Limb (tissue), 2 donors: Measurements from ENCODE around the gene CTSE.

Experiments
- DNase-seq, 2 donors: peaks; one replicate each; pipeline ENCODE4 v3.0.0-alpha.2; 2016; ENCODE audit errors: extremely low spot score in 2 of 2

Gene CTSE

DNA sequence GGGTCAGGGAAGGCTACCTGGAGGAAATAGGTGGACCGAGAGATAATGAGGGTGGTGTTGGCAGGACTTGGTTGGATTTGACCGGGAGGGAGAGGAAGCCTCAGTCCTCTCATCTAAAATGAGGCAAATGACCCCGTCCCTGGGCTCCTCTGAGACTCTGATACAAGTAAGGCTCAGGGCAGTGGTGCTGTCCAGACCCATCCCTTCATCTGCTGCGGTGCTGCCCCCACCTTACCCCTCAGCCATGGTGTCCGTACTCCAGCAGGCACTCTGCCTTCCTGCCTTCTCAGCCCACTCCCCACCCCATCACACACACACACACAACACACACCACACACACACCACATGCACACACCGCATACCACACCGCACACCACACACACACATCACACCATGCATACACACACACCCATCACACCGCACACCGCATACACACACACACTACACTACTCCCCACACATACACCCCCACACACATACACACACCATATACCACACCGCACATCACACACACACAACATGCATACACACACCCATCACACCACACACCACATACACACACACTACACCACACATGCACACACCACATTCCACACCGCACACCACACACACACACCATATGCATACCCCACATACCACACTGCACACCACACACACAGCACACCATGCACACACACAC, 51.1 kb downstream of the CTSE start:
- DNase-seq, result no peak

DNA sequence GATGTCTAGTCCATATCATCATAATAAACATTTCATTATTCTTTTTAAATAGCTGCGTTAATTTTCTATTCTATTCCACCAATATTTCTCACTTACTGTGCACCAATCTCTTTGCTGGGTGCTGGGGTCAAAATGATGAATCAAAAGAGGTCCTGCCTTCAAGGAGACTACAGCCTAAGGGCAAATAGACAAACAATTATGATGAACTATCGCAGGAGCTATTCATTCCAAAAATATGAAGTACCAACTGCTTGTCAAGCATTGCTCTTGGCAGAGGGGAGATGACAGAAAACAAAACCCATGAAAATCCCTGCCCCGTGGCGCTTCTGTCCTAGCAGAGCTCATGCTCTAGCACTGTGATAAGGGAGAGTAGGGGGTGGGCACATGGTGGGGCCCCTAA, 51.6 kb downstream of the CTSE start:
- DNase-seq, result no peak

DNA sequence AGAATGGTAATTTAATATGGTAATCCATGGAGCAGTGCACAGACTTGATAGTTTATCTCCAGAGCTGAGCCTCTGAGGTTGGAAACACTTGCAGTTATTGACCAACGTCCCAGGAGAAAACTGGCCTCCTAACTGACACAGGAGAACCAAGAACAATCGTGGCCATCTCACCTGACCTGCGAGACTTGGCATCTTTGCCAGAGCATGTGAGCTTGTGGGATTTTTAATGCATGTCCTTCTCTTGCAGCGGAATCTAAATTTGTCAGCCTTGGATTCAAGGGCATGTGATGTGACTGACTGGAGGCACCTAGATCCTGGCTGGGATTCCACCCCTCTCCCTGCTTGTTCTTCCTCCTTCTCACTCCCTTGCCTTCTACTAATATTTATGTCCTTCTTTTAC, 52.6 kb downstream of the CTSE start:
- no peak for DNase-seq

DNA sequence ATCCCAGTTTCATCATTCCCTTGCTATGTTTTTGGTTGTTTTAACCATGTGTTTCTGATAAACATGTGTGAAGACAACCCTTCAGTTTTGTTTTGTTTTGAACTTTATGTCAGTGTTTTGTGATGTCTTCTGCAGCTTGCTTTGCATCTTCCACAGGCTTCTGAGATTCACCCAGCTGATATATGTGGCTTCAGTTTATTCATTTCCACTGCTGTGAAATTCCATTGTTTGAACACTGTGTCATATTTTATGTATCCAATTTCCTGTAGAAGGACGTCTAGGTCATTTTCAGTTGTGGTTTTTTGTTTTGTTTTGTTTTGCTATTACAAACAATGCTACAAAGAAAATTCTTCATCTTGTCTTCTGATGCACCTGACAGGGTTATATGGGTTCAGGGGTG, 53.2 kb downstream of the CTSE start:
- DNase-seq, result no peak

DNA sequence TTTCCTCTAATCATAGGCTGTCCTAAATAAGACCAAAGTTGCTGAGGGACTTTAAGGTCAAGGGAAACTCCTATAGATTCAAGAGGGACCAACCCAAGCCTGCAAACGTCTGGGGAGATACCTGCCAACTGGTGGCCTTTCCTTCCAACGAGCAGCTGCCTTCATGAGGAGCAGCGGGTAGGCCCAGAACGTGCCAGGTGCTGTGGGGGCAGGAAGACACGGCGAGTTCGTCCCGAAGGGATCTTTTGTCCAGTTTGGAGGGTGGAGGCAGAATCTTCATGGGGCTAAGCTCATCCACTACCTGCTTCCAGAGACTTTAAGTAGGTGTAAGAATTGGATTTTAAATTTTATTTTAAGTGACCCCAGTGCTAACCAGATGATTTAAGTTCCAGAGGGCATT, 54.5 kb downstream of the CTSE start:
- no peak for DNase-seq

DNA sequence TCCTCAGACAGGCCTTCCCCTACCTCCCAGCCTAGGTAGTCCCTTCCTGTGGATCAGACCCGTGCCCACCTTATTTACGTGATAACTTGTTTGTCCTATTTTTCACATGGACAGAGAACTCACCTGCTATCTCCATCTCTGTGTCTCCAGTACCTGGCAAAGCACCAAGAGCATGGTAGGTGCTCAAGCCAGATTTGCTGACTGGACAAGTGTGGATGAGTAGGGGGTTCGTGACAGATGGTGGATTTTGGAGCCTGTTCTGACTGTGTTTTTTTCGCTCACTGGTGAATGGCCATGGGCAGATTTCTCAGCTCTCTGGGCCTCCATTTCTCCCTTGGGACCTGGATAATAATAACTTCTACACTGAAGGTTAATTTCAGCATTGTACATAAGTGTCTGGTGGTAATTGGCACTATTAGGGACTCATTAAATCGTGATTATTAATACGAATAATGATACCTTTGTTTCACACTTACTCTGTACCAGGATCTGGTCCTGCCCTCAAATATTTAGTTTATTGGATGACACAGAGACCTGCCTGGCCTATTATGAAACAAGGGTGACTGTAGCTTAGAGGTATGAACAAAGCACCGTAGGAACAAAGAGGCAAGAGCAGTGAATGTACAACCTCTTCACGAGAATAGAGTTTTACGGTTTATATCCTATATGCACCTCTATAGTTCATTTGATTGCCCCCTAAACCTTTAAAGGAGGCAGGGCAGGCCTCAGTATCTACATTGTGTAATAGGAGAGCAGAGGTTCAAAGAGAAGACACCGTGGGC, 56.0 kb downstream of the CTSE start:
- DNase-seq, result no peak

DNA sequence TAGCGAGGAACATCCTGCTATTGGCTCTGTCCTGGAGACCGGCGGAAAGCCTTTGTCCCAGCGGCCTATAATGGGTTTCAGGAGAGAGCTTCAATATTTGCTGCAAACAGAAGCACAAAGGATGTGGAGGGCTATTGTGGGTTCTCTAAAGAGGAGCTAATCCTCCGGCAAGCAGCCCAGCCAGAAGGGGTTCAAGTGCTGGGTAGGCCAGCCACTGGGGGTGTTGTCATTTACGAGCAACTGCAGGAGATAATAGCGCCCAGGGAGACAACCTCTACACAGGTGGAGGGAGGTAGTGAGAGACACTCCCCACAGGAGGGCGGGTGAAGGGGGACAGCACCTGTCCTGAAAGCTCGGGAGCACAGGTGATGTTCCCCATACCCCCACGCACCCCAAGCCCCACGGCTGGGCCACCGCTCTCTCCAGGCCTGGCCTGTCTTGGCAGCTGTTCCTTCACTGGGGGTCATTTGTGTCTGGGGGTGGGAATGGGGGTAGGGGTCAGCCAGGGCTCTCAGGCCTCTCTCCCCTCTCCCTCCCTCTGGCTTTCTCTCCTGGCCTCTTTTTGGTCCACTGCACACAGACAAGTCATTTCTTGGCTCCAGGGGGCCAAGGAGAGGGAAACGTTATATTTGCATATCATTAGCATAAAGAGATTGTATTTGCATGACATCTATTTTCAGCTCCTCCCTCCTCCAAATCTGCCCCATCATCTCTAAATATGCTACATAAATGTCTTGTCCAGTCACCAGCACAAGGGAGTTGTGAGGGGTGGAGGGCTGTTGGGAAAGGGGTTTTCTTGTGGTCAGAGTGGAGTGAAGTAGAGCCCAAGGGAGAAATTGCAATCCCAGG, 58.4 kb downstream of the CTSE start:
- DNase-seq, result no peak

DNA sequence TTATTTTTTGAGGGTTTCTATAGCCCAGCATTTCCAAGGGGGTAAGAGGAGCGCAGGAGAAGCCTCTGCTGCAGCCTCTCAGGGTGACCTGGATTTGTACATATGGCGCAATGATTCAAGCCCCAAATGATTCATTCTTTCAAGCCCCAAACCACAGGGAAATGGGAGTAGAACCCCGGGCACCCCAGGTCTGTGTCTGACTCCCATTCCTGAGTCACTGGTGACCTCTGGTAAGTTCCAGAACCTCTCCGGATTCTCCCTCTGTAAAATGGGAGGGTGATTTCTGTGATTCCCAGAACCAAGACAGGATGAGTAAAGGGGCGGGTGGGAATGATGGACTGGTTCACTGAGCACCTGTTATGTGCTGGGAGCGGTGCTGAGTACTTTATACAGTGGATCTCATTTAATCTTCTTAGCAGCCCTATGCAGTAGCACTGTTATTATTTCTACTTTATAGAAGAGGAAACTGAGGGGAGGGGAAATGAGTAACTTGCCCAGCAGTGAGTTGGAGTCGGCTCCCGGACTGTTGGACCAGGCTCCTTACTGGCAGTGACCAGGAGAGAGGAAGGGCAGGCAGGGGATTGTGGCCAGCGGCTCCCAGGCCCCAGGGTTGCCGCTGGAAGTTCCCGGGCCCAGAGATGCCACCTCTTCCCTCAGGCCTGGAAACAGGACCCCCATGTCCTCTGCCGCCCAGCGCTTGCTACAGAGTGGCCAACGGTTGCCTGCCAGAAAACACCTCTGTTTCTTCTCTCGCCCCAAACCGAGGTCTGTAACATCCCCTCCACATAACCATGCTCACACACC, 60.1 kb downstream of the CTSE start:
- DNase-seq, result no peak

DNA sequence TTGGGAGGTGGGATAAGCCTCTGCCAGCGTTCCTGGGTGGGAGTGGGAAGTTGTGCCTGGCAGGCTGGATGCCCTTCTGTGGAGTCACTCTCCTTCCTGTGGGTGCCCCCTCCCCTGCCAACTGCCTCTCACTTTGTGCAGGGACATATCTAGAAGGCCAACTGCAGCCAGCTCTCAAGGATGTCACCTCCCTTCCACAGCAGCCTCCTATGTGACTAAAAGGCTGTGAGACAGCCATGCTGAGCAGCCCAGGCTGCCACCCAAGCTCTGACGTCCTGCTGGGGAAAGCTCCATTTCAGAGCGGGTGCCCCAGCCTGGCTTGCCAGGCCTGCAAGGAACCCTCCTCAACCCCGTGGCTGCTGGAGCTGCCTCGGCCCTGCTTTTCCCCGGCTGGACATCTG, 60.9 kb downstream of the CTSE start:
- no peak for DNase-seq

DNA sequence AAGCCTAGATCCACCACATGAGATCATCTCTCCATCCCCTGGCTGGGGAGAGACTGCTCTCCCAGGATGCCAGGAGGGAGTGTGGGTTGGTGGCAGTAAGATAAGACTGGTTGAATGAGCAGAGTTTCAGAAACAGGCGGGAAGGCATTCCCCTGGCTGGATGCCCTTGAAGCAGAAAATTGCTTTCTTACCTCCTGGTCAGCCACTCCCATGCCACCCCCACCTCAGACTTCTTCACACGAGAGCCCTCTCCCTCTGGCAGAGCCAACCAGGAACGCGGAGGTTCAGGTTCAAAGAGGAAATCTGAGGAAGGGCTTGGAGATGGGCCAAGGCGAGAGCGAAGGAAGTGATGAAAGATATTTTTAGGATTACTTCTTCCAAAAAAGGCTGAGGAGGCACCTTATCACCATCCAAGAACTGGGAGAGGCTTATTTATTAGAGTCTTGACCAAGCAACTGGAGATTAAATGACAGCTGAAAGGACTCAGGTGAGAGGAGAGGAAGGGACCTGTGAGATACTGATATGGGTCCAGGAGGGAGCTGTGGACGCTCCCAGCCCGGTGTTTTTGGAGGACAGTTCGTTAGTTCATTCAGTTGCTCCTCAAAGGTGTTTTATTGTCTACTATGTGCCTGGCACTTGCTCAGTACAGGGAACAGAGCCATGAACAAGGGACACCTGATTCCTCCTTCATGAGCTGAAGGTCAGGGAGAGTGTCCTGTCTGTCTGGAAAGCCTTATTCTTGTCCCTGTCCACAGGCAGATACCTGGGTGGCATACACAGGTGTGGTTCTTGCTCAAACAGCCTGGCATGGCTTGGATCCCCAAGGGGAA, 61.5 kb downstream of the CTSE start:
- DNase-seq, result no peak

DNA sequence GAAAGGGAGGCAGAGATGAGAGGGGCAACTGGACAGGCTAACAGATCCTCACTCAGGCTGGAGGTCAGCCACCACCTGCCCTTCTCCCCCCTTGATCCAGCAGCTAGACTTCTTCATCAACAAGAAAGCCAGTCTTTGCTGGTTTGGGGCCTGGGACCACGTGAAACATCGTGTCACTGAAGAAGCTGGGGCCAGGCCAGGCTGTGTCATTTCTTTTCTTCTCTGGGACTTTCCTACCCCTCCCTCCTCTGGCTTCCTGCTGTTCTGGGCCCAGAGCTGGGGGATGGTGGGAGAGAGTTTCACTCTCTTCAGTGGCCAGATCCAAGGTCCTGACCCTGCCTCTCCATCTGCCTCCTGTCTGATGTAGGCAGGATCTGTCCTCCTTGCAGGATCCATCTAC, 62.3 kb downstream of the CTSE start:
- no peak for DNase-seq

DNA sequence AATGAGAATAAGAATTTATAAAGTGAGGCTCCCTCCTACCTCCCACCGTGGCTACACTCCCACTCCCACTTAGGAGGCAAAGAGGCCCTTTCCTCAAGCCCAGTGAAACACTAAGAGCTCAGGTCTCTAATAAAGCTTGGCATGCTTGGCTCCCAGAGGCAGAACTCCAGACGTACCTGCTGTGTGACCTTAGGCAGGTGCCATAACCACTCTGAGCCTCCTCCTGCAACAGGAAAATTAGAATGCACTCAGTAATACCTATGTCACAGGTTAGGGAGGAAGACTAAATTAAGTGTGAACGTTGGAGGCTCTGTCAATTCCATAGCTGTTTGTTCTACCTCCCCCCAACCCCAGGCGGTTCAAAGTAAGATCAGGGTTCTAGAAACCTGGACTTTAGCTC, 63.9 kb downstream of the CTSE start:
- no peak for DNase-seq
